Stimulated activated CD8-positive, alpha-beta memory T cell treated with anti-CD3 and anti-CD28 coated beads, Interleukin-7, amount 100 ng/mL, for 24 hours (primary cell): ENCODE data around the gene ITGAD.

Source experiments
- DNase-seq: peaks from one replicate; pipeline ENCODE4 v3.0.0-alpha.2; 2020; ENCODE audit warnings: low read depth

The ITGAD gene

GRCh38 chr16:31475946-31476302, 82.8 kb downstream of the ITGAD start:
- DNase-seq, result no peak
